NCI-H69 (cell line): ENCODE results near the gene HLA-A.

ENCODE experiments used
- DNase-seq: peaks from one replicate; lab custom pipeline; 2025; lab: John Stamatoyannopoulos, UW

HLA-A gene

GRCh38 chr6:29935273-29935955 lies 6.9 kb upstream of the HLA-A start:
- no peak for DNase-seq

- no peak for DNase-seq
Observed at GRCh38 chr6:29938746-29939508, 3.4 kb upstream of the HLA-A start.

- DNase-seq: no peak
Observed at GRCh38 chr6:29941016-29941415, 1.3 kb upstream of the HLA-A start.

GRCh38 chr6:29941471-29941870 lies 861 bp upstream of the HLA-A start:
- DNase-seq: no peak

GRCh38 chr6:29941916-29942274 lies 437 bp upstream of the HLA-A start:
- peak; percentile 43 for DNase-seq

- no peak for DNase-seq
Observed at GRCh38 chr6:29943053-29943966, 978 bp downstream of the HLA-A start.

GRCh38 chr6:29945281-29945820 lies 3.0 kb downstream of the HLA-A start:
- no peak for DNase-seq

- no peak for DNase-seq
Observed at GRCh38 chr6:29946223-29947076, 4.1 kb downstream of the HLA-A start.

- no peak for DNase-seq
Observed at GRCh38 chr6:29947077-29947980, 5.0 kb downstream of the HLA-A start.

GRCh38 chr6:29948277-29948676 lies 5.9 kb downstream of the HLA-A start:
- DNase-seq: no peak

- DNase-seq: no peak
Observed at GRCh38 chr6:29949934-29950333, 7.6 kb downstream of the HLA-A start.

- no peak for DNase-seq
Observed at GRCh38 chr6:29951882-29952281, 9.6 kb downstream of the HLA-A start.

GRCh38 chr6:29953001-29953441 lies 10.7 kb downstream of the HLA-A start:
- DNase-seq: no peak

- DNase-seq: no peak
Observed at GRCh38 chr6:29953686-29954085, 11.4 kb downstream of the HLA-A start.

GRCh38 chr6:29954272-29954671 lies 11.9 kb downstream of the HLA-A start:
- no peak for DNase-seq

GRCh38 chr6:29955783-29956182 lies 13.5 kb downstream of the HLA-A start:
- DNase-seq: no peak

- DNase-seq: no peak
Observed at GRCh38 chr6:29956518-29956917, 14.2 kb downstream of the HLA-A start.

- DNase-seq: no peak
Observed at GRCh38 chr6:29958046-29958445, 15.7 kb downstream of the HLA-A start.

GRCh38 chr6:29958921-29959320 lies 16.6 kb downstream of the HLA-A start:
- DNase-seq: no peak

GRCh38 chr6:29959467-29959866 lies 17.1 kb downstream of the HLA-A start:
- DNase-seq: no peak
